H1 (cell line): ENCODE measurements around the gene NOS1AP. TPM values are rescaled to one million over a fixed set of nuclear protein-coding genes. Genes with fewer than 3 reads are reported as not detected.

Experiments used
- ATF2 ChIP-seq: IDR thresholded peaks from 2 replicates; pipeline ENCODE4 v1.6.1; 2012; ENCODE audit warnings: low read length, inconsistent platforms
- BACH1 ChIP-seq: IDR thresholded peaks from 2 replicates; pipeline ENCODE4 v1.6.1; 2012; ENCODE audit warnings: low read length, improper control_type of control experiment
- CHD7 ChIP-seq: fragments of 300-600 bp; sonication (generic); IDR thresholded peaks from 2 replicates; pipeline ENCODE4 v1.7.1; 2012; ENCODE audit warnings: low read length, moderate library complexity, mild to moderate bottlenecking, inconsistent platforms; ENCODE audit not compliant: insufficient replicate concordance
- CTBP2 ChIP-seq: IDR thresholded peaks from 2 replicates; pipeline ENCODE4 v1.7.0; 2011; ENCODE audit warnings: borderline replicate concordance, mild to moderate bottlenecking, moderate library complexity, mixed read lengths, low read length; ENCODE audit not compliant: insufficient read depth, insufficient read length
- EP300 ChIP-seq, 2 experiments: IDR thresholded peaks; 1 replicate in 1 of 2; 2 replicates in 1 of 2; pipeline ENCODE4 v1.6.1; 2011 to 2012; ENCODE audit warnings: low read depth in 2 of 2, low read length in 2 of 2, mild to moderate bottlenecking in 2 of 2, borderline replicate concordance in 1 of 2, inconsistent platforms in 1 of 2, moderate library complexity in 1 of 2
- HDAC6 ChIP-seq: IDR thresholded peaks from one replicate; pipeline ENCODE4 v1.7.1; 2012; ENCODE audit warnings: low read depth, mild to moderate bottlenecking, inconsistent platforms, low read length, moderate library complexity
- KDM1A ChIP-seq: fragments of 200-600, 300-600 bp; sonication (generic); IDR thresholded peaks from 2 replicates; pipeline ENCODE4 v1.7.1; 2016; ENCODE audit warnings: mild to moderate bottlenecking, low read length, borderline replicate concordance
- SUZ12 ChIP-seq: fragments of 200-600 bp; sonication (generic); IDR thresholded peaks from 2 replicates; pipeline ENCODE4 v1.6.1; 2012; ENCODE audit warnings: mild to moderate bottlenecking, inconsistent platforms, low read length, moderate library complexity, mixed read lengths
- TAF1 ChIP-seq: IDR thresholded peaks from 2 replicates; pipeline ENCODE4 v1.6.1; 2011; ENCODE audit warnings: mild to moderate bottlenecking, low read depth, low read length
- ZNF274 ChIP-seq: IDR thresholded peaks from 2 replicates; pipeline ENCODE4 v1.7.0; 2012; ENCODE audit warnings: low read length, borderline replicate concordance; ENCODE audit errors: extremely low read depth
- polyA plus RNA-seq, 7 experiments: library from polyadenylated mRNA; depleted of rRNA in 3 of 7; stranded (reverse) in 5 of 7; unstranded in 2 of 7; fragments of >200 nt in 5 of 7; fragments of 200-250 nt in 2 of 7; gene quantifications; 1 replicate in 5 of 7; 2 replicates in 1 of 7; 4 replicates in 1 of 7; pipeline versions ENCODE4 v1.2.1 to v1.2.3, GENCODE V29; 2011 to 2013; ENCODE audit warnings: missing spikeins in 2 of 7, mixed read lengths in 2 of 7
- total RNA-seq: library from RNA; stranded (reverse); fragmentation: NEBNext Ultra II Directional; extraction: Animal tissue kit (Norgen Biotek cat#: 25700); gene quantifications from 2 replicates; pipeline ENCODE4 v1.2.1, GENCODE V29; 2021

NOS1AP gene
- total and polyA plus RNA-seq, 2 of the 8 experiments (the other 6 are each of a cell fraction or from before 2014, with no cell fraction given): 2.4 to 12.1 TPM

GRCh38 chr1:162055062-162055461 lies 14.4 kb upstream of the NOS1AP start (continued):
- no peak for TF ChIP-seq CHD7
- no peak for TF ChIP-seq ZNF274
- TF ChIP-seq KDM1A: no peak
- no peak for TF ChIP-seq CTBP2
- TF ChIP-seq HDAC6: no peak
- no peak for TF ChIP-seq BACH1
- no peak for TF ChIP-seq ATF2
- no peak for TF ChIP-seq EP300 (IDR thresholded peaks at IDR 0.05; ENCODE audit: borderline replicate concordance in 1 of 2, low read depth in 2 of 2, low read length in 2 of 2)
- no peak for TF ChIP-seq SUZ12
- TF ChIP-seq TAF1: no peak
